ENCODE measurements around the gene NGF. TPM values are rescaled to one million over a fixed set of nuclear protein-coding genes. Genes with fewer than 3 reads are reported as not detected.

Gene NGF
- total RNA-seq, 2 experiments from 2014 or later, result not detected

DNA sequence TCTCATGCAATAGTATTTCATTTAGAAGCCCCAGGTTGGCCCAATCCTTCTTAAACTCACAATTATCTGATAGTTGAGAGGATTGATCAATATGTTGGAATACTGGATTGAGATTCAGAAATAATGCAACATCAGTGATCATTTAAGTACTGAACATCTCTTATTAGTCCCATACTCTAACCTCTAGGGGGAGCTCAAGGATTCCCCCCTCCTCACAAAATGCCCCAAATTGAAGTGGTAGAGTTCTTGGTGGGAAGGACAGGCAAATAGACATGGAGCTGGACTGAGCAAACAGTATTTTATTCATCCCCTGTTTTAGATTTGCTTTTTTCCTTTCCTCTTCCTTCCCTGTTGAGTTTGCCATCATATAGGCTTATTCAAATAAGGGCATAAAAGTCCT lies 62.8 kb downstream of the NGF start:
- H3K4me3 Mint-ChIP-seq, result no peak overlapping the region
- H3K27me3 Mint-ChIP-seq, result peaks cover 3% of the 10 kb centered on the region
- H3K4me1 Mint-ChIP-seq, result no peaks in the 10 kb centered on the region
- H3K27ac Mint-ChIP-seq, result no peak overlapping the region
- ATAC-seq (ENCODE audit: low read depth), result no peak
- H3K9me3 Mint-ChIP-seq, result peaks cover 2% of the 10 kb centered on the region
- no peaks in the 10 kb centered on the region for H3K36me3 Mint-ChIP-seq
- POLR2A ChIA-PET, result no interaction called here
- DNase-seq, result no peak

DNA sequence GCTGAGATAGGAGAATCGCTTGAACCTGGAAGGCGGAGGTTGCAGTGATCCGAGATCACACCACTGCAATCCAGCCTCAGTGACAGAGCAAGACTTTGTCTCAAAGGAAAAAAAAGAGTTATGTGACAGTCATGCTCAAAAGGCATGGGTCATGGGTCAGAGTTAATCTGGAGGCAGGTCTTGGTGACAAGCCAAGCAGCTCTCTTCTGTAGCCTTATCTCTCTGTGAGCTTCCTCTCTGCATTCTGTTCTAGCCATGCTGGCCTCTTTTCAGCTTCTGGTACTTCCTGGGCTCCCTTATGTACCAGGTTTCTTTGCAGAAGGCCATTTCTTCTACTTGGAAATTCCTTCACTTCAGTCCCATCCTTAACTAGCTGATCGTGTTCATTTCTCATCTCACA lies 63.6 kb downstream of the NGF start:
- Mint-ChIP-seq H3K27ac (no peak overlapping the region), H3K36me3 (no peaks in the 10 kb centered on the region), H3K4me1 (no peaks in the 10 kb centered on the region), H3K4me3 (no peak overlapping the region), H3K27me3 (peaks cover 3% of the 10 kb centered on the region), H3K9me3 (peaks cover 2% of the 10 kb centered on the region)
- no peak for ATAC-seq (ENCODE audit: low read depth)
- no peak for DNase-seq
- POLR2A ChIA-PET, result no interaction called here

DNA sequence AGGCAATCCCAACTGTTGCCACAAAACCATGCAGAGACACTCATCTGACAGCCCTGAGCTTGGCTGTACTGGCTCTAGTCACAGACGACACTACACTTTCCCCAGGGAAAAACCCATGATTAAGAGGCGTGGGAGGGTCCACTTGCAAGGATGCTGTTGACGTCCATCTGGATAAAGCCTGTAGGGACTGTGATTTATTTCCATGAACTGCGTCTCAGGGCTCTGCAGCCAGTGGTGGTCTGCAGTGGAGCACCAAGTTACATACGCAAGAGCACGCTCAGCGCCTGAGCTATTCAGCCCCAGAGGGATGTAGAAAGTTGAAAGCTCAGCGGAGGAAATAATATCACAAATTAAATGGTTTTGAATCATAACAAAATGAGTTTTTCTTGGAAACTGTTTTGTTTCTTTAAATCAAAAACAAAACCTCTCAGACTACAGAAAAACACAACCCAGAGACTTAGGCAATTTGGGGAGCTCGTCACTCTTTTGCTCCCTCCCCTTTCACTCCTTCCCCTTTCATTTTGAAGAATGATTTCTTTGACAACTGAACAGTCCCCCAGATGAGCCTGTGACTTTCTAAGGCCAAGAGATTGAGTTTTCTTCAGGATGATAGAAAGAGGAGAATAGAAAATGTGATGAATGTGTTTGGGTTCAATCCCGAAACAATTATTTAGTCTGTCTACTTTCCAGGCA lies 71.2 kb downstream of the NGF start:
- H3K4me1 Mint-ChIP-seq, result no peaks in the 10 kb centered on the region
- ATAC-seq (ENCODE audit: low read depth), result no peak
- no peaks in the 10 kb centered on the region for H3K9me3 Mint-ChIP-seq

GRCh38 chr1:115265099-115265498 lies 73.0 kb downstream of the NGF start:
- Mint-ChIP-seq H3K36me3 (no peaks in the 10 kb centered on the region), H3K4me3 (no peak overlapping the region), H3K9me3 (no peaks in the 10 kb centered on the region), H3K4me1 (peaks cover 3% of the 10 kb centered on the region), H3K27ac (no peak overlapping the region), H3K27me3 (peaks cover 5% of the 10 kb centered on the region)
- ATAC-seq (ENCODE audit: low read depth) (no peak), DNase-seq (no peak)
- POLR2A ChIA-PET, result no interaction called here

More for the DNA sequence above, 71.2 kb downstream of the NGF start:
- Mint-ChIP-seq H3K4me3 (no peak overlapping the region), H3K27me3 (no peaks in the 10 kb centered on the region), H3K36me3 (no peaks in the 10 kb centered on the region), H3K27ac (no peak overlapping the region)
- POLR2A ChIA-PET, result no interaction called here
- no peak for DNase-seq

- H3K9me3 Mint-ChIP-seq, result peaks cover 6% of the 10 kb centered on the region
- H3K4me1 Mint-ChIP-seq, result peaks cover 3% of the 10 kb centered on the region
- DNase-seq (no peak), ATAC-seq (ENCODE audit: low read depth) (no peak)
- H3K36me3 Mint-ChIP-seq, result no peaks in the 10 kb centered on the region
- H3K27me3 Mint-ChIP-seq, result peaks cover 5% of the 10 kb centered on the region
- H3K4me3 Mint-ChIP-seq, result no peak overlapping the region
- POLR2A ChIA-PET, result no interaction called here
- H3K27ac Mint-ChIP-seq, result no peak overlapping the region
Observed at GRCh38 chr1:115262886-115263285, 75.2 kb downstream of the NGF start.

DNA sequence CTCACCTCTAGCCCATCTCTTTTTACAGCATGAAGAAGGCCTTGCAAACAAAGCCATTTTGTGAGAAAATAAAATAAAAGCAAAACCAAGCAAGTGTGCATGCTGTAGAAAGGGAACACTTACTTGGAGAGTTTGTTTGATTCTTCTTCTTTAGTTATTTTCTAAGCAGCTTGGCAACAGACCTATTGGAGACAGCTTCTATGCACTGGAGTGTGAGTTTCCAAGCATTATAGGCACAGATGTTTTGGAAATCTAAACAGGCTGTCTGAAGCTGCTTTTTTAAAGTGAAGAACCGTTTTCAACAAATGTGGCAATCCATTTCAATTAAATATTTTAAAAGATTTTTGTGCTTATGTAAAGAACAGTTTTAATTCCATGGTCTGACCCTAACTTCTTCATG lies 76.6 kb downstream of the NGF start:
- POLR2A ChIA-PET, result no interaction called here
- H3K4me3 Mint-ChIP-seq, result no peak overlapping the region
- DNase-seq (no peak), ATAC-seq (ENCODE audit: low read depth) (no peak)
- H3K27me3 Mint-ChIP-seq, result peaks cover 5% of the 10 kb centered on the region
- H3K27ac Mint-ChIP-seq, result no peak overlapping the region
- H3K36me3 Mint-ChIP-seq, result no peaks in the 10 kb centered on the region
- peaks cover 6% of the 10 kb centered on the region for H3K9me3 Mint-ChIP-seq
- peaks cover 3% of the 10 kb centered on the region for H3K4me1 Mint-ChIP-seq

GRCh38 chr1:115258302-115258866 lies 79.7 kb downstream of the NGF start:
- Mint-ChIP-seq H3K4me3 (no peak overlapping the region), H3K9me3 (peaks cover 6% of the 10 kb centered on the region), H3K27ac (no peak overlapping the region), H3K27me3 (peaks cover 5% of the 10 kb centered on the region), H3K4me1 (peaks cover 3% of the 10 kb centered on the region), H3K36me3 (no peaks in the 10 kb centered on the region)
- ATAC-seq (ENCODE audit: low read depth) (no peak), DNase-seq (no peak)
- POLR2A ChIA-PET, result no interaction called here

DNA sequence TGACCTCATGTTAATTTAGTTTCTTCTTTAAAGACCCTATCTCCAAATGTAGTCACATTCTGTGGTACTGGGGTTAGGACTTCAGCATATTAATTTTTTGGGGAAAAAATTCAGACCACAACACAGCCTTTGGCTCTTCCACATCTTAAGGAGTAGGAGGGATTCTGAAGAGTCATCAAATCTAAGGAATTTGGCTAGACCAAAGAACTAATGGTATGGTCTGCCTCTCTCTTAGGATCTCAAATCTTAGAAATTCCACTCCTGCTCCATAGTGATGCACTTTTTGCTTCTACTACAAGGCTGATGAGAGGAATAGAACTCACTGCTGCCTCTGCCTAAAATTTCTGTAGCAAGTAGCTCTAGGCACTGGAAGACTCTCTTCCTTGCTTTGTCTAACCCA lies 80.5 kb downstream of the NGF start:
- Mint-ChIP-seq H3K9me3 (peaks cover 6% of the 10 kb centered on the region), H3K27me3 (peaks cover 5% of the 10 kb centered on the region), H3K36me3 (no peaks in the 10 kb centered on the region), H3K27ac (no peak overlapping the region), H3K4me3 (no peak overlapping the region), H3K4me1 (peaks cover 3% of the 10 kb centered on the region)
- no peak for ATAC-seq (ENCODE audit: low read depth)
- POLR2A ChIA-PET, result no interaction called here
- DNase-seq, result no peak

DNA sequence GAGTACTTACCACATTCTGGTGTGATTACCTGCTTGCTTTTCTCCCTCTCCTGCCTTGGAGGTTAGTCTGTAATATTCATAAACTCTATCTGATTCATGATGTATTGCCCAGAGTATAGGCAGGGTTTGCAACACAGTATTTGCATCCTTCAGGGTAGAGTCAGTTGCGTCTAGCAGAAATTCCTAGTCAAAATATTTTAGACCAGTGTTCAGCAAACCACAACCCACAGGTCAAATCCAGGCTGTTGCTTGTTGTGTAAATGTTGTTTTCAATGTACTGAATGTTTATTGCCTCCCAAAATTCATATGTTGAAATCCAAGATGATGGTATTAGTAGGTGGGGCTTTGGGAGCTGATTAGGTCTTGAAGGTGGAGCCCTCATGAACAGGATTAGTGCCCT lies 82.9 kb downstream of the NGF start:
- no peaks in the 10 kb centered on the region for H3K27me3 Mint-ChIP-seq
- POLR2A ChIA-PET, result no interaction called here
- no peak for DNase-seq

DNA sequence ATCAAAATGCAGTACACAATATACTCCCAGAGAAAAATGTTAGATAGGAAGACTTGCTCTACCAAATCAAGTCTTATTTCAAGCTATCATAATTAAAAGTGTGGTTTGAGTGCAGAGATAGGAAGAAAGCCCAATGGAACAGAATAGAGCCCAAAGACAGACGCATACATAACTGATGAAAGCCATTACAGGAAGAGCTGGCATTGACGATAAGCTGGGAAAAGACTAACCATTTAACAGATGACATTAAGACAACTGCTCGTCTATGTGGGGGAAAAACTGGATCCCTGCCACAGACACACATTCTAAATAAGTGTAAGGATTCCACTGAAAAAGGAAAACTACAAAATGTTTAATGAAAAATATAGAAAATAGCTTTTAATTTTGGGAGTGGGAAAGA lies 85.5 kb downstream of the NGF start:
- no peak for ATAC-seq (ENCODE audit: low read depth)
- DNase-seq, result no peak
- Mint-ChIP-seq H3K9me3 (peaks cover 1% of the 10 kb centered on the region), H3K4me3 (no peak overlapping the region), H3K4me1 (no peaks in the 10 kb centered on the region), H3K27ac (no peak overlapping the region), H3K27me3 (no peaks in the 10 kb centered on the region), H3K36me3 (no peaks in the 10 kb centered on the region)
- POLR2A ChIA-PET, result no interaction called here

More for the DNA sequence above, 82.9 kb downstream of the NGF start:
- H3K9me3 Mint-ChIP-seq, result peaks cover 6% of the 10 kb centered on the region
- H3K4me3 Mint-ChIP-seq, result no peak overlapping the region
- no peak overlapping the region for H3K27ac Mint-ChIP-seq
- ATAC-seq (ENCODE audit: low read depth), result no peak
- H3K4me1 Mint-ChIP-seq, result no peaks in the 10 kb centered on the region
- no peaks in the 10 kb centered on the region for H3K36me3 Mint-ChIP-seq

GRCh38 chr1:115251856-115252255 lies 86.2 kb downstream of the NGF start:
- ATAC-seq (ENCODE audit: low read depth) (no peak), DNase-seq (no peak)
- Mint-ChIP-seq H3K4me3 (no peak overlapping the region), H3K4me1 (no peaks in the 10 kb centered on the region), H3K36me3 (no peaks in the 10 kb centered on the region), H3K9me3 (peaks cover 1% of the 10 kb centered on the region), H3K27ac (no peak overlapping the region), H3K27me3 (peaks cover 1% of the 10 kb centered on the region)
- POLR2A ChIA-PET, result no interaction called here

DNA sequence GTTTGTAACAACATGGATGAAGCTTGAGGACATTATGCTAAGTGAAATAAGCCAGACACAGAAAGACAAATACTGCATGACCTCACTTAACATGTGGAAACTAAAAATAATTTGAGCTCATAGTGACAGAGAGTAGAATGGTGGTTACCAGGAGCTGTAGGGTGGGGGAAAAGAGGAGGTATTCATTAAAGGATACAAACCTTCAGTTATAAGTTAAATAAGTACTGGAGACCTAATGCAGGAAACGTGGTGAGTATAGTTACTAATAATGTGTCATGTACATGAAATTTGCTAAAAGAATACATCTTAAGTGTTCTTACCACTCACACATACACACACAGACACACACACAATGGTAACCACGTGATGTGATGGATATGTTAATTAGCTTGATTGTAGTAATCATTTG lies 86.7 kb downstream of the NGF start:
- no peak overlapping the region for H3K4me3 Mint-ChIP-seq
- no peaks in the 10 kb centered on the region for H3K4me1 Mint-ChIP-seq
- peaks cover 3% of the 10 kb centered on the region for H3K27me3 Mint-ChIP-seq
- no peak for DNase-seq
- H3K36me3 Mint-ChIP-seq, result no peaks in the 10 kb centered on the region
- ATAC-seq (ENCODE audit: low read depth), result no peak
- peaks cover 1% of the 10 kb centered on the region for H3K9me3 Mint-ChIP-seq
- POLR2A ChIA-PET, result no interaction called here
- no peak overlapping the region for H3K27ac Mint-ChIP-seq

- H3K4me3 Mint-ChIP-seq, result no peak overlapping the region
- no peaks in the 10 kb centered on the region for H3K36me3 Mint-ChIP-seq
- H3K9me3 Mint-ChIP-seq, result peaks cover 3% of the 10 kb centered on the region
- DNase-seq (no peak), ATAC-seq (ENCODE audit: low read depth) (no peak)
- no peak overlapping the region for H3K27ac Mint-ChIP-seq
- peaks cover 10% of the 10 kb centered on the region for H3K27me3 Mint-ChIP-seq
- H3K4me1 Mint-ChIP-seq, result no peaks in the 10 kb centered on the region
- POLR2A ChIA-PET, result no interaction called here
Observed at GRCh38 chr1:115246526-115246925, 91.5 kb downstream of the NGF start.

- DNase-seq (no peak), ATAC-seq (ENCODE audit: low read depth) (no peak)
- no peak overlapping the region for H3K4me3 Mint-ChIP-seq
- H3K27ac Mint-ChIP-seq, result no peak overlapping the region
- no peaks in the 10 kb centered on the region for H3K4me1 Mint-ChIP-seq
- H3K27me3 Mint-ChIP-seq, result peaks cover 10% of the 10 kb centered on the region
- H3K9me3 Mint-ChIP-seq, result peaks cover 3% of the 10 kb centered on the region
- POLR2A ChIA-PET, result no interaction called here
- H3K36me3 Mint-ChIP-seq, result no peaks in the 10 kb centered on the region
Observed at GRCh38 chr1:115245227-115245626, 92.8 kb downstream of the NGF start.

Data from activated naive CD8-positive, alpha-beta T cell treated with anti-CD3 and anti-CD28 coated beads, Interleukin-2, amount 10 ng/mL, durations not matched to agents 7 days and 5 days (primary cell).